Calu3 (cell line): ENCODE data around the gene SRRM4. TPM values are rescaled to one million over a fixed set of nuclear protein-coding genes. Genes with fewer than 3 reads are reported as not detected.

Experiments
- BruUV-seq: library from RNA; stranded (reverse); fragments of 400-500 nt; replicated peaks from 2 replicates; lab custom pipeline; 2021; lab: Mats Ljungman, UMichigan
- CTCF ChIA-PET: fragments of 300-600 bp; sonication (Branson Sonifier 250); formaldehyde crosslinking; loops from one replicate; lab custom pipeline; 2022; ENCODE audit warnings: antibody characterized with exemption; lab: Charles Lee
- DNase-seq: peaks from one replicate; pipeline ENCODE4 v3.0.0; 2022
- H3K27ac Mint-ChIP-seq: one replicate; pipeline ENCODE4 v1.8.0; 2022; ENCODE audit warnings: mixed read lengths; ENCODE audit not compliant: unreplicated experiment
- H3K27me3 Mint-ChIP-seq: one replicate; pipeline ENCODE4 v1.8.0; 2022; ENCODE audit warnings: mixed read lengths; ENCODE audit not compliant: unreplicated experiment
- H3K36me3 Mint-ChIP-seq: one replicate; pipeline ENCODE4 v1.8.0; 2022; ENCODE audit warnings: mild to moderate bottlenecking, moderate library complexity, mixed read lengths; ENCODE audit not compliant: insufficient read depth, unreplicated experiment
- H3K4me1 Mint-ChIP-seq: one replicate; pipeline ENCODE4 v1.8.0; 2022; ENCODE audit warnings: mild to moderate bottlenecking, low read depth, mixed read lengths; ENCODE audit not compliant: unreplicated experiment
- H3K4me3 Mint-ChIP-seq: one replicate; pipeline ENCODE4 v1.8.0; 2022; ENCODE audit warnings: mild to moderate bottlenecking, low read depth, moderate library complexity, mixed read lengths; ENCODE audit not compliant: unreplicated experiment
- H3K9me3 Mint-ChIP-seq: one replicate; pipeline ENCODE4 v1.8.0; 2022; ENCODE audit warnings: low read depth, mixed read lengths; ENCODE audit not compliant: unreplicated experiment
- intact Hi-C: fragments of 100-400 bp; cut with micrococcal nuclease; formaldehyde crosslinking; loops from one replicate; pipeline ENCODE4 v1.10.0; 2022; ENCODE audit not compliant: unreplicated experiment
- total RNA-seq: library from RNA; stranded (reverse); gene quantifications from 2 replicates; pipeline ENCODE4 v1.2.3, GENCODE V29; 2022
- TF ChIP-seq, protein P1 (sequence below): fragments of 200-600 bp; IDR thresholded peaks from one replicate; pipeline ENCODE4 v1.8.0; 2022; ENCODE audit warnings: antibody characterized with exemption; ENCODE audit not compliant: unreplicated experiment

Gene SRRM4
- total RNA-seq, 1 experiment from 2014 or later = not detected

DNA sequence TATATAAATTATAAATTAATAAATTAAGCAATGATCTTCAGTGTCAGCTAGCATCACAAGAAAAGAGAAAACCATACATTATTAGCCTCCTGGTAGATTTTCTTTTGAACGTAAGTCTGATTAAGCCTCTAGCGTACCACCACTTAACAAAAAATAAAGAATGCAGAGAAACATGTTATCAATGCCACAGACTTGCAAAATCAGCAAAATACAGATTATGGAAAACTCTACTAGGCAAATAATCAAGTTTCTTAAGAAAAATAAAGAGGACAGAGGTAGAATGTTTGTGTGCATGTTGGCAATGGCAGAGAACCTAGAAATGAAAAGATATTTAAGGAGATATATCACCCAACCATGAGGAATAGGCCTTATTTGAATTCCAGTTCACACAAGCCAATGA, 8.4 kb upstream of the SRRM4 start:
- H3K27me3 Mint-ChIP-seq = peaks cover 13% of the 10 kb centered on the region
- no peaks in the 10 kb centered on the region for H3K36me3 Mint-ChIP-seq
- no peak for DNase-seq
- peaks cover 4% of the 10 kb centered on the region for H3K9me3 Mint-ChIP-seq
- no peak overlapping the region for H3K4me3 Mint-ChIP-seq
- CTCF ChIA-PET = no interaction called here
- intact Hi-C loops = no loop called here
- TF ChIP-seq, protein P1, sequence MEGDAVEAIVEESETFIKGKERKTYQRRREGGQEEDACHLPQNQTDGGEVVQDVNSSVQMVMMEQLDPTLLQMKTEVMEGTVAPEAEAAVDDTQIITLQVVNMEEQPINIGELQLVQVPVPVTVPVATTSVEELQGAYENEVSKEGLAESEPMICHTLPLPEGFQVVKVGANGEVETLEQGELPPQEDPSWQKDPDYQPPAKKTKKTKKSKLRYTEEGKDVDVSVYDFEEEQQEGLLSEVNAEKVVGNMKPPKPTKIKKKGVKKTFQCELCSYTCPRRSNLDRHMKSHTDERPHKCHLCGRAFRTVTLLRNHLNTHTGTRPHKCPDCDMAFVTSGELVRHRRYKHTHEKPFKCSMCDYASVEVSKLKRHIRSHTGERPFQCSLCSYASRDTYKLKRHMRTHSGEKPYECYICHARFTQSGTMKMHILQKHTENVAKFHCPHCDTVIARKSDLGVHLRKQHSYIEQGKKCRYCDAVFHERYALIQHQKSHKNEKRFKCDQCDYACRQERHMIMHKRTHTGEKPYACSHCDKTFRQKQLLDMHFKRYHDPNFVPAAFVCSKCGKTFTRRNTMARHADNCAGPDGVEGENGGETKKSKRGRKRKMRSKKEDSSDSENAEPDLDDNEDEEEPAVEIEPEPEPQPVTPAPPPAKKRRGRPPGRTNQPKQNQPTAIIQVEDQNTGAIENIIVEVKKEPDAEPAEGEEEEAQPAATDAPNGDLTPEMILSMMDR = no peak
- no peak overlapping the region for H3K27ac Mint-ChIP-seq
- H3K4me1 Mint-ChIP-seq = no peaks in the 10 kb centered on the region
- no TSS peak for BruUV-seq

DNA sequence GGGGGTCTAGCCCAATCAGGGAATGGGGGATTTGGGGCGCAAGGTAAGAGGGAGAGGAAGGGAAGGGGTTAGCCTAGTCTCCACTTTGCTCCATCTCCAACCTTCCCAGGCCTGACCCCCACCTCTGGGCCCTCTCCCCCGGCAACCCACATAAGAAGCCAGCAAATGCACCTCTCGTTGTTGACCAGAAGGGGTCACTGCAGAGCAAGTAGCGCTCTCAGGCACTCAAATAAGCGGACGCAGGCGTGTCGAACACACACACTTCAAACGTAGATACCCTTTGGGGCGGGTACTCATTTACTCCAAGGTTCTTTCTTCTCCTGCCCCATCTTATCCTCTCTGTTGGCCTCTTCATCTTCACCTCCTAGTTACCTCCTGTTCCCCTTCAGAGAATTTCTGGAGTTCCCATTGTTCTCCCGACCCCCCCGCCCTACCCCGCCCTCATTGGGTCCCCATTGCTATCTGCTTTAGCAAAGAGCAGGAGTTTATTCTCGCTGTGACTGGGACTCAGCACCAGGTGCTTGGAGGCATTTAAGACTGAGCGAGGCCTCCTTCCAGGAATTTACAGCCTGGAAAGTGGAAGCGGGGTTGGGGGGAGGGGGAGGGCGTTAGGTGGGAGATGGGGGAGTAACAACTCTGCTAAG, 1.5 kb upstream of the SRRM4 start:
- Mint-ChIP-seq H3K4me3 (no peak overlapping the region), H3K27ac (no peak overlapping the region), H3K9me3 (no peaks in the 10 kb centered on the region), H3K36me3 (peaks cover 3% of the 10 kb centered on the region), H3K27me3 (peaks cover 41% of the 10 kb centered on the region), H3K4me1 (no peaks in the 10 kb centered on the region)
- CTCF ChIA-PET = interaction anchor here (0.7 kb wide), 1 partner anchor 859 kb away, joined by 3 read pairs; no protein-coding TSS in a partner anchor
- TF ChIP-seq, protein P1 = peak; percentile 46
- intact Hi-C loops = loop anchor here (1.0 to 2.0 kb wide), 3 partner anchors 57 to 565 kb away; no protein-coding TSS in a partner anchor
- peak; percentile 60 for DNase-seq
- BruUV-seq = no TSS peak

DNA sequence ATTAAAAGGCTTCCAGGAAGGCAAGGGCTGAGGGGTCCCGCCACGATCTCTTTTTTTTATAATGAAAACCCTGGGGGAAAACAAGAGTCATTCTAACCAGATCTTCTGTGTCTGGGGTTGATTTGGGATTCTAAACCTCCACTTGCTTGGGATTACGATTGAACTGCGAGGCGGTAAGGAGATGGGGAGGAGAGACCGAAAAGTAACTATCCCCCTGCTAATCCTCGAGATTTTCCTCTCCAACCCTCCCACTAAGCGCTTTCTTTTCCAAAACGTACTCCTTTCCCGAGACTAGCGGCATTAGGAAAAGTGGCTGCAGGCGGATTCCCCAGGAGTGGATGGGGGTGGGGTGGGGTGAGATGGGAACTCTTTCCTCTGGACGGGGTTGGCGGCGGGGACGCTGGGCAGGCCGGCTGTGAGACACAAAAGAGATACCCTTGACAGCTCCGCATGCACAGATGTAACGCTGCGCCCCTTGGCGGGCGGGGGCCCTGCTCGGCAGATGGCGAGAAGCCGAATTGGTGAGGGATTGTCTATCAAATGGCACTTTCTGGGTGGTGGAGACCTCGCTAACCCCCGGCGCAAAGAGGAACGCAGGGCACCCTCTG, 830 bp upstream of the SRRM4 start:
- TF ChIP-seq, protein P1 = no peak
- H3K9me3 Mint-ChIP-seq = no peaks in the 10 kb centered on the region
- no peak overlapping the region for H3K4me3 Mint-ChIP-seq
- H3K27me3 Mint-ChIP-seq = peaks cover 41% of the 10 kb centered on the region
- intact Hi-C loops = no loop called here
- H3K27ac Mint-ChIP-seq = no peak overlapping the region
- no peaks in the 10 kb centered on the region for H3K4me1 Mint-ChIP-seq
- CTCF ChIA-PET = no interaction called here
- H3K36me3 Mint-ChIP-seq = peaks cover 3% of the 10 kb centered on the region
- no peak for DNase-seq
- BruUV-seq = no TSS peak

DNA sequence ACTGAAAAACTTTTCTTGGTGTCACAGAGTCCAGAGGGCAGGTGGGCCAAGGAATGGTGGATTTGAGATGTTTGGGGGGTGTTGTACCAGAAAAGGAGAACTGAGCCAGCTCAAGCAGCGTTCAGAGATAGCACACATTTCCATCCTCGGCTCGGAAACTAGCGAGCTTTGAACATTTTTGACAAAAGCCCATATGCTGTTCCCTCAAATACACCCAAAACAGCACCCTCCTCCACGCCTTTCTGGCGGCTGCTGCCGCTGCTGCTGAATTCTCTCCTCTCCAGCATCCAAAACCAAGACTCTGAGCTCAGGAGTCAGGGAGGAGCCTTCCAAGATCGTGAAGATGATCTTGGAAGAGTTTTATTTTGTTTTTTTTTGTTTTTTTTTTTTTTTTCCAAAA, 961 bp downstream of the SRRM4 start:
- Mint-ChIP-seq H3K27ac (no peak overlapping the region), H3K4me3 (no peak overlapping the region), H3K27me3 (peaks cover 42% of the 10 kb centered on the region), H3K9me3 (no peaks in the 10 kb centered on the region), H3K36me3 (peaks cover 3% of the 10 kb centered on the region), H3K4me1 (no peaks in the 10 kb centered on the region)
- DNase-seq = no peak
- intact Hi-C loops = no loop called here
- BruUV-seq = no TSS peak
- TF ChIP-seq, protein P1 = no peak
- CTCF ChIA-PET = interaction anchor here (0.7 kb wide), 2 partner anchors 21 to 683 kb away, joined by 4 to 5 read pairs; no protein-coding TSS in a partner anchor
